Inflammatory macrophage treated with lipopolysaccharide for 1 hour (primary cell): ENCODE measurements around the gene GALNT6.
A peak's percentile ranks its signal among the peaks of the same experiment; 100 is the strongest.

Source experiments
- DNase-seq, 2 donors: peaks; one replicate each; pipeline ENCODE4 v3.0.0-alpha.2; 2020 to 2022

The GALNT6 gene

GRCh38 chr12:51404627-51405026, 13.4 kb upstream of the GALNT6 start:
- DNase-seq: no peak

- peak; percentile 75 to 90 for DNase-seq
Measured at GRCh38 chr12:51403681-51404136, 12.5 kb upstream of the GALNT6 start.

- no peak for DNase-seq
Measured at GRCh38 chr12:51403159-51403558, 12.0 kb upstream of the GALNT6 start.

GRCh38 chr12:51401900-51402299, 10.7 kb upstream of the GALNT6 start:
- DNase-seq: no peak

- no peak for DNase-seq
Measured at GRCh38 chr12:51401486-51401885, 10.3 kb upstream of the GALNT6 start.

GRCh38 chr12:51401020-51401419, 9.8 kb upstream of the GALNT6 start:
- no peak for DNase-seq

GRCh38 chr12:51399891-51400290, 8.7 kb upstream of the GALNT6 start:
- no peak for DNase-seq

GRCh38 chr12:51397670-51398069, 6.5 kb upstream of the GALNT6 start:
- no peak for DNase-seq

GRCh38 chr12:51395283-51396230, 4.4 kb upstream of the GALNT6 start:
- no peak for DNase-seq

GRCh38 chr12:51393676-51394545, 2.7 kb upstream of the GALNT6 start:
- DNase-seq: peak; percentile 75 to 82

GRCh38 chr12:51392556-51393237, 1.5 kb upstream of the GALNT6 start:
- DNase-seq: peak; percentile 48 to 68

- peak; percentile 74 to 93 for DNase-seq
Measured at GRCh38 chr12:51390891-51391282, 319 bp downstream of the GALNT6 start.

GRCh38 chr12:51390457-51390856, 749 bp downstream of the GALNT6 start:
- peak in 1 of 2 donors; percentile 52 for DNase-seq

GRCh38 chr12:51389302-51389999, 1.8 kb downstream of the GALNT6 start:
- DNase-seq: peak; percentile 69 to 94

- DNase-seq: peak in 1 of 2 donors; percentile 57
Measured at GRCh38 chr12:51388846-51389245, 2.4 kb downstream of the GALNT6 start.

GRCh38 chr12:51388069-51388799, 3.0 kb downstream of the GALNT6 start:
- DNase-seq: peak in 1 of 2 donors; percentile 44

GRCh38 chr12:51386351-51386750, 4.9 kb downstream of the GALNT6 start:
- DNase-seq: no peak

- no peak for DNase-seq
Measured at GRCh38 chr12:51383269-51383905, 7.8 kb downstream of the GALNT6 start.

- DNase-seq: no peak
Measured at GRCh38 chr12:51382173-51382572, 9.0 kb downstream of the GALNT6 start.

- DNase-seq: no peak
Measured at GRCh38 chr12:51381226-51382079, 9.8 kb downstream of the GALNT6 start.
